Hepatocyte (in vitro differentiated cells): ENCODE results near the gene DAB1. TPM values are rescaled to one million over a fixed set of nuclear protein-coding genes. Genes with fewer than 3 reads are reported as not detected.

Experiments used
- DNase-seq: peaks from one replicate; pipeline ENCODE4 v3.0.0-alpha.2; 2016; ENCODE audit warnings: low spot score
- H2AFZ ChIP-seq: fragments of 200-600 bp; sonication (generic); 2 replicates; pipeline ENCODE4 v1.6.0; 2016; ENCODE audit warnings: antibody characterized with exemption, mild to moderate bottlenecking
- H3K27ac ChIP-seq: fragments of 200-600 bp; sonication (generic); 2 replicates; pipeline ENCODE4 v1.5.1; 2016; ENCODE audit warnings: mild to moderate bottlenecking
- H3K27me3 ChIP-seq: fragments of 200-600 bp; sonication (generic); 2 replicates; pipeline ENCODE4 v1.6.1; 2016
- H3K36me3 ChIP-seq: fragments of 200-600 bp; sonication (generic); replicated peaks from 2 replicates; pipeline ENCODE4 v1.5.1; 2016; ENCODE audit warnings: low read depth; ENCODE audit not compliant: insufficient read depth
- H3K4me1 ChIP-seq: fragments of 200-600 bp; sonication (generic); 2 replicates; pipeline ENCODE4 v1.5.1; 2016; ENCODE audit warnings: mild to moderate bottlenecking, moderate library complexity; ENCODE audit not compliant: insufficient read depth
- H3K4me2 ChIP-seq: fragments of 200-600 bp; sonication (generic); 2 replicates; pipeline ENCODE4 v1.6.0; 2016
- H3K4me3 ChIP-seq: fragments of 200-600 bp; sonication (generic); 2 replicates; pipeline ENCODE4 v1.5.1; 2016; ENCODE audit warnings: mild to moderate bottlenecking
- H3K79me2 ChIP-seq: fragments of 200-600 bp; sonication (generic); 2 replicates; pipeline ENCODE4 v1.6.0; 2017; ENCODE audit warnings: mild to moderate bottlenecking
- H3K9me2 ChIP-seq: fragments of 200-600 bp; sonication (generic); replicated peaks from 2 replicates; pipeline ENCODE4 v1.6.0; 2017; ENCODE audit warnings: mild to moderate bottlenecking; ENCODE audit not compliant: insufficient read depth
- H3K9me3 ChIP-seq: fragments of 200-600 bp; sonication (generic); 2 replicates; pipeline ENCODE4 v1.5.1; 2016; ENCODE audit warnings: low read depth, mild to moderate bottlenecking
- H4K20me1 ChIP-seq: fragments of 200-600 bp; sonication (generic); 2 replicates; pipeline ENCODE4 v1.6.0; 2016; ENCODE audit warnings: mild to moderate bottlenecking; ENCODE audit not compliant: insufficient read depth, poor library complexity, severe bottlenecking
- EZH2 ChIP-seq: fragments of 200-600 bp; sonication (generic); IDR thresholded peaks from 2 replicates; pipeline ENCODE4 v1.6.1; 2016; ENCODE audit warnings: antibody characterized with exemption, mild to moderate bottlenecking, borderline replicate concordance
- EZH2phosphoT487 ChIP-seq: fragments of 200-600 bp; sonication (generic); IDR thresholded peaks from one replicate; pipeline ENCODE4 v1.6.1; 2018; ENCODE audit warnings: antibody characterized with exemption, mild to moderate bottlenecking, low read depth, moderate library complexity; ENCODE audit not compliant: unreplicated experiment, severe bottlenecking
- WGBS: methylation state at CpG from one replicate; pipeline ENCODE4 v1.1.6; 2016; ENCODE audit warnings: low lambda C conversion rate; ENCODE audit errors: missing lambda C conversion rate; 5-methylcytosine and 5-hydroxymethylcytosine counted together
- polyA plus RNA-seq: library from polyadenylated mRNA; unstranded; fragments of >200 nt; fragmentation: Nextera tagmentation; extraction: Ambion mirVana; gene quantifications from 2 replicates; pipeline ENCODE4 v1.2.1, GENCODE V29; 2016
- total RNA-seq: library from RNA; depleted of rRNA; stranded (reverse); fragments of >200 nt; gene quantifications from 2 replicates; pipeline ENCODE4 v1.2.3, GENCODE V29; 2014
- TF ChIP-seq, protein P1 (sequence below): fragments of 200-600 bp; sonication (generic); IDR thresholded peaks from 2 replicates; pipeline ENCODE4 v1.5.1; 2016; ENCODE audit warnings: antibody characterized with exemption, mild to moderate bottlenecking; ENCODE audit not compliant: poor library complexity

DAB1 gene
- total and polyA plus RNA-seq, 2 experiments from 2014 or later, result 19.5 to 37.6 TPM

DNA sequence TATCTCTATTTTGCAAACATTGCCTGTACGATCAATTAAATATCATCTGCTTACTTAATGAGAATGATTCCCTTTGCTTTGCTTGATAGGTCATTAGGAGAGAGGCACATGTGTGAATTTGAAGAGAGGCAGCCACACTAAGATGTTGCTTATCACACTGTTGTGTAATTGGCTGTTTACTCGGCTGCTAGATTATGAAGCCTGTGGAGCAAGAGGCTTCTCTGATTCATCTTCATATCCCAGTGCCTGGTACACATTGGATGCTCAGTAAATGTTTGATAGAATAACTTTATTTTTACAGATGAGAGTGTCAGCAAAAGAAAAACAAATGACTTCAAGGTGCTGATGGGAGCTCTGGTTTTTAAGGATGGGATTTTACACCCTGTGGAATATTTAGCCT lies 301.8 kb downstream of the DAB1 start:
- WGBS, result 75% methylated on average over 2 of the region's 2 CpGs
- no peaks in the 10 kb centered on the region for H3K27me3 ChIP-seq
- peaks cover 16% of the 10 kb centered on the region for H3K4me1 ChIP-seq
- no peaks in the 10 kb centered on the region for H3K79me2 ChIP-seq
- TF ChIP-seq EZH2phosphoT487, result no peak
- TF ChIP-seq, protein P1, sequence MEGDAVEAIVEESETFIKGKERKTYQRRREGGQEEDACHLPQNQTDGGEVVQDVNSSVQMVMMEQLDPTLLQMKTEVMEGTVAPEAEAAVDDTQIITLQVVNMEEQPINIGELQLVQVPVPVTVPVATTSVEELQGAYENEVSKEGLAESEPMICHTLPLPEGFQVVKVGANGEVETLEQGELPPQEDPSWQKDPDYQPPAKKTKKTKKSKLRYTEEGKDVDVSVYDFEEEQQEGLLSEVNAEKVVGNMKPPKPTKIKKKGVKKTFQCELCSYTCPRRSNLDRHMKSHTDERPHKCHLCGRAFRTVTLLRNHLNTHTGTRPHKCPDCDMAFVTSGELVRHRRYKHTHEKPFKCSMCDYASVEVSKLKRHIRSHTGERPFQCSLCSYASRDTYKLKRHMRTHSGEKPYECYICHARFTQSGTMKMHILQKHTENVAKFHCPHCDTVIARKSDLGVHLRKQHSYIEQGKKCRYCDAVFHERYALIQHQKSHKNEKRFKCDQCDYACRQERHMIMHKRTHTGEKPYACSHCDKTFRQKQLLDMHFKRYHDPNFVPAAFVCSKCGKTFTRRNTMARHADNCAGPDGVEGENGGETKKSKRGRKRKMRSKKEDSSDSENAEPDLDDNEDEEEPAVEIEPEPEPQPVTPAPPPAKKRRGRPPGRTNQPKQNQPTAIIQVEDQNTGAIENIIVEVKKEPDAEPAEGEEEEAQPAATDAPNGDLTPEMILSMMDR, result no peak
- no peak for TF ChIP-seq EZH2
- H3K9me2 ChIP-seq, result no peaks in the 10 kb centered on the region
- H3K9me3 ChIP-seq, result no peaks in the 10 kb centered on the region
- H3K4me2 ChIP-seq, result no peak overlapping the region
- no peaks in the 10 kb centered on the region for H4K20me1 ChIP-seq
- H2AFZ ChIP-seq, result no peak overlapping the region
- DNase-seq, result peak; percentile 26
- H3K27ac ChIP-seq, result peak overlapping the region; percentile 19
- H3K36me3 ChIP-seq, result no peaks in the 10 kb centered on the region
- H3K4me3 ChIP-seq, result no peak overlapping the region

DNA sequence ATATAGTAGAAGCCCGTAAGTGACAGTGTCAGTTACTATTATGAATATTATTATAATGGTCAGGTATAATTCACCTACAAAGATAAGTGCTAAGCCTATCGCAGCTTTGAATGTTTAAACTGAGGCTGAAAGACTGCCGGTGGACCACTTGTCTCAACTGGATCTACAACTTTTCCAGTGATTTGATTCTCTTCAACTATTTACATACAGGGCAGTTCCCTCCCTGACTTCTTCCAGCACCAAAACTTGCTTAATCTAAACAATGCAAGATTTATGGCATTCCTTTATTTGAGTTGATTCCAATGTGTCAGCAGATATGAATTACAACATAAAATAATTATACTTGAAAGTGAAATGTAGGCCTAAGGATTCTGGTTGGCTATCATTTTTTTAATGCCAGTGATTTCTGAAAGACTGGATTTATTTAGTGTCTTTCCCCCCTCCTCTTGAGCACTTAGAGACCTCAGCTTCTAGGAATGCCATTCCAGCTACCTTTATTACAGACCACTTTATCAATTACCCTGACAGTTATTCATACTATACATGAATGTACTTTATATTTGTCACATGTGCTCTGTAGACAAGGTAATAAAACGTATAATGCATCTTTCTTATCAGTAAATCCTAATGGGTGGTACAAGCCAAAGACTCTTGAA lies 304.8 kb downstream of the DAB1 start:
- Histone ChIP-seq H3K9me3 (no peaks in the 10 kb centered on the region), H3K4me2 (no peak overlapping the region), H4K20me1 (no peaks in the 10 kb centered on the region), H3K4me3 (no peak overlapping the region), H2AFZ (no peak overlapping the region), H3K27me3 (no peaks in the 10 kb centered on the region), H3K4me1 (peaks cover 18% of the 10 kb centered on the region), H3K79me2 (no peaks in the 10 kb centered on the region), H3K9me2 (no peaks in the 10 kb centered on the region), H3K36me3 (no peaks in the 10 kb centered on the region), H3K27ac (no peak overlapping the region)
- DNase-seq, result no peak
- TF ChIP-seq EZH2 (no peak), EZH2phosphoT487 (no peak)
- TF ChIP-seq, protein P1, result no peak
- 49% methylated on average over 4 of the region's 4 CpGs for WGBS

DNA sequence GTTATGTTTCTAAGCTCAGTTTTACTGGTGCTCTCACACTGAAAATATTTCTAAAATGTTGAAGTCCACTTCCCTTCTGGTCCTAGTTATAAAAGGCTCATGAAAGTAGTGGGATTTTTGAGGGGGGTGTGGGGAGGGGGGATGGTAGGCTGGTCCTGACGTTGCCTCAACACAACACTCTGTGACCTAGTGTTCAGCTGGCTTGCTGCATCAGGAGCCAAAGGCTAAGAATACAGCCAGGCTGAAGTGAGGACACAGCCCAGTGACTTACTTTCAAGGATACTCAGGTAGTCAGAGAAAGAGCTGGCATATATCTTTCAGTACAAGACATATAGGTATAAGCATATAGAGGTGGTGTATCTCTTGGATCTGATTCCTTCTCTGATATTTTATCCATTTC lies 306.1 kb downstream of the DAB1 start:
- H3K4me2 ChIP-seq, result no peak overlapping the region
- H3K9me2 ChIP-seq, result no peaks in the 10 kb centered on the region
- H2AFZ ChIP-seq, result no peak overlapping the region
- H4K20me1 ChIP-seq, result no peaks in the 10 kb centered on the region
- 42% methylated on average over 1 of the region's 1 CpG for WGBS
- no peak for DNase-seq
- no peak overlapping the region for H3K27ac ChIP-seq
- no peaks in the 10 kb centered on the region for H3K79me2 ChIP-seq
- H3K4me1 ChIP-seq, result peaks cover 18% of the 10 kb centered on the region
- no peak overlapping the region for H3K4me3 ChIP-seq
- no peaks in the 10 kb centered on the region for H3K36me3 ChIP-seq
- no peaks in the 10 kb centered on the region for H3K27me3 ChIP-seq
- H3K9me3 ChIP-seq, result no peaks in the 10 kb centered on the region
- TF ChIP-seq, protein P1, result no peak
